ENCODE data around the gene SLC30A2. TPM values are rescaled to one million over a fixed set of nuclear protein-coding genes. Genes with fewer than 3 reads are reported as not detected.
A peak's percentile ranks its signal among the peaks of the same experiment; 100 is the strongest.

Gene SLC30A2
- total and polyA plus RNA-seq, 4 donors, result 0.02 to 0.51 (median 0.24) TPM

GRCh38 chr1:26014179-26014578 lies 31.7 kb downstream of the SLC30A2 start:
- no peaks in the 10 kb centered on the region for H3K36me3 ChIP-seq (ENCODE audit: control insufficient read depth in 4 of 4, insufficient read depth in 4 of 4, low read length in 4 of 4)
- ATAC-seq (ENCODE audit: insufficient read depth, low FRiP score), result no peak
- 90 to 96% methylated on average over 2 of the region's 2 CpGs for WGBS, 2 donors
- no peak overlapping the region for H3K9ac ChIP-seq (ENCODE audit: insufficient read depth in 1 of 2, low read length in 2 of 2)
- no peak overlapping the region for H3K4me3 ChIP-seq
- no peak overlapping the region for H3K27ac ChIP-seq (ENCODE audit: low read depth in 1 of 2, low read length in 1 of 2)
- TF ChIP-seq CTCF (IDR thresholded peaks at IDR 0.05; ENCODE audit: control extremely low read depth, extremely low read depth), result no peak
- no peaks in the 10 kb centered on the region for H3K27me3 ChIP-seq (ENCODE audit: control insufficient read depth in 3 of 3, insufficient read depth in 3 of 3, low read length in 2 of 3)
- no peak for DNase-seq
- no peaks in the 10 kb centered on the region for H3K9me3 ChIP-seq (ENCODE audit: control insufficient read depth in 4 of 4, insufficient read depth in 3 of 4, low read length in 3 of 4)
- H3K4me1 ChIP-seq (ENCODE audit: control insufficient read depth in 5 of 5, insufficient read depth in 5 of 5, low read length in 5 of 5), result peaks cover 0 to 4% (median 0%) of the 10 kb centered on the region in 5 donors

GRCh38 chr1:26012864-26013263 lies 33.1 kb downstream of the SLC30A2 start:
- ATAC-seq (ENCODE audit: insufficient read depth, low FRiP score) (no peak), DNase-seq (peak in 1 of 3 donors; percentile 25)
- WGBS, 2 donors, result 60 to 76% methylated on average over 3 of the region's 3 CpGs
- Histone ChIP-seq H3K4me1 (ENCODE audit: control insufficient read depth in 5 of 5, insufficient read depth in 5 of 5, low read length in 5 of 5) (peaks cover 0 to 4% (median 0%) of the 10 kb centered on the region in 5 donors), H3K9ac (ENCODE audit: insufficient read depth in 1 of 2, low read length in 2 of 2) (peak overlapping the region in 1 of 2 donors; percentile 28), H3K36me3 (ENCODE audit: control insufficient read depth in 4 of 4, insufficient read depth in 4 of 4, low read length in 4 of 4) (no peaks in the 10 kb centered on the region), H3K9me3 (ENCODE audit: control insufficient read depth in 4 of 4, insufficient read depth in 3 of 4, low read length in 3 of 4) (no peaks in the 10 kb centered on the region), H3K4me3 (no peak overlapping the region), H3K27ac (ENCODE audit: low read depth in 1 of 2, low read length in 1 of 2) (no peak overlapping the region), H3K27me3 (ENCODE audit: control insufficient read depth in 3 of 3, insufficient read depth in 3 of 3, low read length in 2 of 3) (no peaks in the 10 kb centered on the region)
- TF ChIP-seq CTCF (IDR thresholded peaks at IDR 0.05; ENCODE audit: control extremely low read depth, extremely low read depth), result no peak

GRCh38 chr1:26010825-26011224 lies 35.1 kb downstream of the SLC30A2 start:
- H3K27ac ChIP-seq (ENCODE audit: low read depth in 1 of 2, low read length in 1 of 2), result no peak overlapping the region
- 64 to 88% methylated on average over 3 of the region's 3 CpGs for WGBS, 2 donors
- ATAC-seq (ENCODE audit: insufficient read depth, low FRiP score) (peak; percentile 41), DNase-seq (peak; percentile 18 to 45 (median 38))
- no peak for TF ChIP-seq CTCF (IDR thresholded peaks at IDR 0.05; ENCODE audit: control extremely low read depth, extremely low read depth)
- H3K4me1 ChIP-seq (ENCODE audit: control insufficient read depth in 5 of 5, insufficient read depth in 5 of 5, low read length in 5 of 5), result peaks cover 0 to 3% (median 0%) of the 10 kb centered on the region in 5 donors
- no peaks in the 10 kb centered on the region for H3K36me3 ChIP-seq (ENCODE audit: control insufficient read depth in 4 of 4, insufficient read depth in 4 of 4, low read length in 4 of 4)
- no peaks in the 10 kb centered on the region for H3K9me3 ChIP-seq (ENCODE audit: control insufficient read depth in 4 of 4, insufficient read depth in 3 of 4, low read length in 3 of 4)
- no peaks in the 10 kb centered on the region for H3K27me3 ChIP-seq (ENCODE audit: control insufficient read depth in 3 of 3, insufficient read depth in 3 of 3, low read length in 2 of 3)
- no peak overlapping the region for H3K4me3 ChIP-seq
- no peak overlapping the region for H3K9ac ChIP-seq (ENCODE audit: insufficient read depth in 1 of 2, low read length in 2 of 2)

All from lung (tissue), 12 donors.